Left cardiac atrium (tissue), 4 donors: Measurements from ENCODE around the gene PSMG3. TPM values are rescaled to one million over a fixed set of nuclear protein-coding genes. Genes with fewer than 3 reads are reported as not detected.
"Not testable (repeated sequence)": the region's sequence is repeated elsewhere in the genome, so short reads cannot be mapped to it uniquely, and the experiment has no call there.

Experiments
- ATAC-seq, 2 donors: fragments of 200-7000 bp; cut with Tn5 transposase; one replicate each; pipeline ENCODE4 v1.9.1; 2020; ENCODE audit warnings: mild to moderate bottlenecking in 2 of 2, moderate library complexity in 2 of 2
- DNase-seq: peaks from one replicate; pipeline ENCODE4 v3.0.0-alpha.2; 2020
- intact Hi-C, 2 donors: fragments of 100-400 bp; cut with DNase I; formaldehyde crosslinking; loops; one replicate each; pipeline versions ENCODE4 v1.14.1 to v1.15.1; 2022 to 2023
- total RNA-seq, 2 donors: library from RNA; stranded (reverse); fragmentation: NEBNext Ultra II Directional; extraction: Animal tissue kit (Norgen Biotek cat#: 25700); gene quantifications; one replicate each; pipeline ENCODE4 v1.2.1, GENCODE V29; 2021
- donor health status: DM: no; HTN: yes; CAD: no.
- donor health status: DM: no; HTN: yes; CAD: no; lungs with severe emphysema.
- donor health status: DM: yes; HTN: yes; CAD: no.
- donor health status: Dilated cardiomyopathy.

The PSMG3 gene
- total RNA-seq, 2 donors from 2014 or later: 14.3 to 15.0 TPM

GRCh38 chr7:1526271-1526754 is 43.5 kb downstream of the PSMG3 start:
- peak in 1 of 2 donors; percentile 40 for ATAC-seq

GRCh38 chr7:1525409-1525808 is 44.4 kb downstream of the PSMG3 start:
- no peak for ATAC-seq
- no peak for DNase-seq
- intact Hi-C loops: no loop called here

More at GRCh38 chr7:1526271-1526754, 43.5 kb downstream of the PSMG3 start:
- intact Hi-C loops: no loop called here
- DNase-seq: no peak

- DNase-seq: no peak
- no peak for ATAC-seq
- intact Hi-C loops: no loop called here
Observed at GRCh38 chr7:1523844-1524243, 46.0 kb downstream of the PSMG3 start.

- DNase-seq (no peak), ATAC-seq (no peak)
- intact Hi-C loops: no loop called here
Observed at GRCh38 chr7:1523208-1523607, 46.6 kb downstream of the PSMG3 start.

- ATAC-seq: no peak
- no peak for DNase-seq
- intact Hi-C loops: no loop called here
Observed at GRCh38 chr7:1521456-1521855, 48.4 kb downstream of the PSMG3 start.

- DNase-seq (no peak), ATAC-seq (no peak)
- intact Hi-C loops: no loop called here
Observed at GRCh38 chr7:1520539-1521234, 49.1 kb downstream of the PSMG3 start.

- ATAC-seq, intact Hi-C loops: not testable (repeated sequence)
Observed at GRCh38 chr7:1519322-1519922, 50.4 kb downstream of the PSMG3 start.

More at GRCh38 chr7:1519322-1519922, 50.4 kb downstream of the PSMG3 start:
- DNase-seq: not testable (repeated sequence)

Other genes starting within 250 kb of the PSMG3 start
- gene MICALL2, start 110.6 kb downstream of the PSMG3 start, total RNA-seq: 10 to 100 TPM in 1 of 2 donors, 1 to 10 TPM in 1; 9.9 to 21.8 TPM
- 10 to 100 TPM; 26.9 to 42.4 TPM for gene INTS1, start 65.6 kb downstream of the PSMG3 start, total RNA-seq
- gene MAFK, start 39.3 kb downstream of the PSMG3 start, total RNA-seq: 10 to 100 TPM; 43.6 to 73.1 TPM
- gene TMEM184A, start 13.8 kb downstream of the PSMG3 start, total RNA-seq: under 1 TPM; 0.18 to 0.31 TPM
- 1 to 10 TPM; 6.0 to 9.5 TPM for gene ELFN1, start 100.2 kb upstream of the PSMG3 start, total RNA-seq